Stomach (tissue), 9 donors: ENCODE results near the gene ITPKC. TPM values are rescaled to one million over a fixed set of nuclear protein-coding genes. Genes with fewer than 3 reads are reported as not detected.
A peak's percentile ranks its signal among the peaks of the same experiment; 100 is the strongest.

Source experiments
- DNase-seq, 2 donors: peaks; one replicate each; pipeline versions ENCODE4 v3.0.0 to v3.0.0-alpha.2; 2013 to 2019
- H3K27ac ChIP-seq, 5 donors: fragments of 200-600 bp in 4 of 5; sonication (generic) in 4 of 5; one replicate each; pipeline ENCODE4 v1.5.1; 2013 to 2019; ENCODE audit warnings: mild to moderate bottlenecking in 1 of 5, moderate library complexity in 1 of 5
- H3K27me3 ChIP-seq, 3 donors: fragments of 200-600 bp; sonication (generic); one replicate each; pipeline ENCODE4 v1.5.1; 2017 to 2019; ENCODE audit warnings: mixed run types in 1 of 3
- H3K36me3 ChIP-seq, 4 donors: fragments of 200-600 bp; sonication (generic); 1 replicate in 3 of 4; 2 replicates in 1 of 4; pipeline ENCODE4 v1.5.1; 2016 to 2019
- H3K4me1 ChIP-seq, 4 donors: fragments of 200-600 bp; sonication (generic); one replicate each; pipeline ENCODE4 v1.5.1; 2016 to 2019
- H3K4me3 ChIP-seq, 4 donors: fragments of 200-600 bp; sonication (generic) in 3 of 4; one replicate each; pipeline ENCODE4 v1.5.1; 2016 to 2019; ENCODE audit warnings: mild to moderate bottlenecking in 1 of 4
- H3K9me3 ChIP-seq, 4 donors: fragments of 200-600 bp; sonication (generic); one replicate each; pipeline ENCODE4 v1.5.1; 2016 to 2019
- EP300 ChIP-seq: sonication (generic); formaldehyde crosslinking; IDR thresholded peaks from one replicate; pipeline ENCODE4 v1.6.1; 2017; ENCODE audit warnings: antibody characterized with exemption
- POLR2A ChIP-seq, 4 donors: fragments of 450-650 bp; IDR thresholded peaks; one replicate each; pipeline ENCODE4 v1.6.1; 2016; ENCODE audit warnings: antibody characterized with exemption in 4 of 4, control low read depth in 2 of 4, mild to moderate bottlenecking in 1 of 4, moderate library complexity in 1 of 4
- POLR2AphosphoS5 ChIP-seq, 3 donors: sonication (generic); formaldehyde crosslinking; IDR thresholded peaks; one replicate each; pipeline ENCODE4 v1.6.1; 2016; ENCODE audit warnings: antibody characterized with exemption in 3 of 3
- WGBS, 5 donors: extraction: QIAGEN DNeasy Blood & Tissue Kit in 3 of 5; methylation state at CpG; one replicate each; pipeline versions ENCODE4 v1.1.5 to v1.1.7; 2013 to 2018; 5-methylcytosine and 5-hydroxymethylcytosine counted together
- intact Hi-C: fragments of 100-400 bp; cut with DNase I; formaldehyde crosslinking; loops from one replicate; pipeline ENCODE4 v1.15.1; 2023; ENCODE audit warnings: low total_unique reads
- polyA plus RNA-seq, 3 donors: library from polyadenylated mRNA; stranded (reverse); fragments of 200-250 nt; gene quantifications; one replicate each; pipeline ENCODE4 v1.2.3, GENCODE V29; 2013
- total RNA-seq, 5 donors: library from RNA; depleted of rRNA; stranded (reverse); fragments of >200 nt; gene quantifications; one replicate each; pipeline versions ENCODE4 v1.1.0 to v1.2.3, GENCODE V29; 2014 to 2016
- TF ChIP-seq, protein P1 (sequence below), 7 experiments: fragments of 450-650 bp in 4 of 7; fragments of 200-600 bp in 3 of 7; sonication (generic) in 3 of 7; IDR thresholded peaks; one replicate each; pipeline ENCODE4 v1.5.1; 2016 to 2019; ENCODE audit warnings: antibody characterized with exemption in 7 of 7, control low read depth in 2 of 7, mild to moderate bottlenecking in 1 of 7
- donor health status: healthy with polysubstance abuse.
- donor health status: Bipolar disorder and iron deficiency.
- donor health status: healthy.

The ITPKC gene
- total and polyA plus RNA-seq, 8 donors = 17.8 to 84.0 (median 26.9) TPM

GRCh38 chr19:40744554-40745401 lies 27.9 kb downstream of the ITPKC start:
- Histone ChIP-seq H3K4me1 (peaks cover 13 to 39% (median 28%) of the 10 kb centered on the region in 4 donors), H3K4me3 (no peak overlapping the region), H3K27ac (peak overlapping the region in 4 of 5 donors; percentile 24 to 58 (median 36)), H3K27me3 (no peaks in the 10 kb centered on the region), H3K9me3 (no peaks in the 10 kb centered on the region), H3K36me3 (peaks cover 3 to 31% (median 20%) of the 10 kb centered on the region in 4 donors)
- intact Hi-C loops = no loop called here
- 52 to 68% (median 66%) methylated on average over 15 to 17 of the region's 17 CpGs for WGBS, 5 donors
- TF ChIP-seq, protein P1, sequence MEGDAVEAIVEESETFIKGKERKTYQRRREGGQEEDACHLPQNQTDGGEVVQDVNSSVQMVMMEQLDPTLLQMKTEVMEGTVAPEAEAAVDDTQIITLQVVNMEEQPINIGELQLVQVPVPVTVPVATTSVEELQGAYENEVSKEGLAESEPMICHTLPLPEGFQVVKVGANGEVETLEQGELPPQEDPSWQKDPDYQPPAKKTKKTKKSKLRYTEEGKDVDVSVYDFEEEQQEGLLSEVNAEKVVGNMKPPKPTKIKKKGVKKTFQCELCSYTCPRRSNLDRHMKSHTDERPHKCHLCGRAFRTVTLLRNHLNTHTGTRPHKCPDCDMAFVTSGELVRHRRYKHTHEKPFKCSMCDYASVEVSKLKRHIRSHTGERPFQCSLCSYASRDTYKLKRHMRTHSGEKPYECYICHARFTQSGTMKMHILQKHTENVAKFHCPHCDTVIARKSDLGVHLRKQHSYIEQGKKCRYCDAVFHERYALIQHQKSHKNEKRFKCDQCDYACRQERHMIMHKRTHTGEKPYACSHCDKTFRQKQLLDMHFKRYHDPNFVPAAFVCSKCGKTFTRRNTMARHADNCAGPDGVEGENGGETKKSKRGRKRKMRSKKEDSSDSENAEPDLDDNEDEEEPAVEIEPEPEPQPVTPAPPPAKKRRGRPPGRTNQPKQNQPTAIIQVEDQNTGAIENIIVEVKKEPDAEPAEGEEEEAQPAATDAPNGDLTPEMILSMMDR (IDR thresholded peaks at IDR 0.05) = no peak
- TF ChIP-seq EP300 = no peak
- no peak for TF ChIP-seq POLR2AphosphoS5 (IDR thresholded peaks at IDR 0.05)
- TF ChIP-seq POLR2A (IDR thresholded peaks at IDR 0.05) = no peak
- DNase-seq = peak in 1 of 2 donors; percentile 47

DNA sequence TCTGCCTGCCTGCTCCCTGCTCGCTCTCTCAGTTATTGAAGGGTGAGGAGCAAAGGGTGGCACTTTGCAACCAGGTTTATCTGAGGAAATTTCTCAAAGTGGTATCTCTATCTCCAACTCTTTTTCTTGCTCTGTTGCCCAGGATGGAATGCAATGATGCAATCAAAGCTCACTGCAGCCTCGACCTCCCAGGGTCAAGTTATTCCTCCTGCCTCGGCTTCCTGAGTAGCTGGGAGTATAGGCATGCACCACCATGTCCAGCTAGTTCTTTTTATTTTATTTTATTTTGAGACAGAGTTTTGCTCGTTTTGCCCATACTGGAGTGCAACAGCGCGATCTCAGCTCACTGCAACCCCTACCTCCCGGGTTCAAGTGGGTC lies 28.5 kb downstream of the ITPKC start:
- peaks cover 13 to 36% (median 26%) of the 10 kb centered on the region in 4 donors for H3K4me1 ChIP-seq
- H3K27ac ChIP-seq = peak overlapping the region in 4 of 5 donors; percentile 24 to 58 (median 36)
- no peaks in the 10 kb centered on the region for H3K9me3 ChIP-seq
- no peak for DNase-seq
- no peak for TF ChIP-seq POLR2AphosphoS5 (IDR thresholded peaks at IDR 0.05)
- TF ChIP-seq, protein P1 (IDR thresholded peaks at IDR 0.05) = no peak
- TF ChIP-seq POLR2A (IDR thresholded peaks at IDR 0.05) = no peak
- no peak for TF ChIP-seq EP300
- H3K4me3 ChIP-seq = no peak overlapping the region
- H3K36me3 ChIP-seq = peaks cover 0 to 25% (median 14%) of the 10 kb centered on the region in 4 donors
- WGBS, 5 donors = 72 to 77% (median 74%) methylated on average over 7 of the region's 7 CpGs
- no peaks in the 10 kb centered on the region for H3K27me3 ChIP-seq
- intact Hi-C loops = no loop called here

- peaks cover 0 to 10% (median 3%) of the 10 kb centered on the region in 4 donors for H3K36me3 ChIP-seq
- intact Hi-C loops = no loop called here
- TF ChIP-seq POLR2A (IDR thresholded peaks at IDR 0.05) = no peak
- TF ChIP-seq, protein P1 (IDR thresholded peaks at IDR 0.05) = no peak
- no peak for TF ChIP-seq POLR2AphosphoS5 (IDR thresholded peaks at IDR 0.05)
- TF ChIP-seq EP300 = no peak
- H3K4me3 ChIP-seq = no peak overlapping the region
- H3K27ac ChIP-seq = peak overlapping the region in 1 of 5 donors; percentile 98
- peaks cover 13 to 43% (median 36%) of the 10 kb centered on the region in 4 donors for H3K4me1 ChIP-seq
- H3K27me3 ChIP-seq = no peaks in the 10 kb centered on the region
- no peak for DNase-seq
- 90 to 99% (median 96%) methylated on average over 7 of the region's 7 CpGs for WGBS, 5 donors
- H3K9me3 ChIP-seq = no peaks in the 10 kb centered on the region
These were observed 30.6 kb downstream of the ITPKC start for GRCh38 chr19:40747536-40747935.

DNA sequence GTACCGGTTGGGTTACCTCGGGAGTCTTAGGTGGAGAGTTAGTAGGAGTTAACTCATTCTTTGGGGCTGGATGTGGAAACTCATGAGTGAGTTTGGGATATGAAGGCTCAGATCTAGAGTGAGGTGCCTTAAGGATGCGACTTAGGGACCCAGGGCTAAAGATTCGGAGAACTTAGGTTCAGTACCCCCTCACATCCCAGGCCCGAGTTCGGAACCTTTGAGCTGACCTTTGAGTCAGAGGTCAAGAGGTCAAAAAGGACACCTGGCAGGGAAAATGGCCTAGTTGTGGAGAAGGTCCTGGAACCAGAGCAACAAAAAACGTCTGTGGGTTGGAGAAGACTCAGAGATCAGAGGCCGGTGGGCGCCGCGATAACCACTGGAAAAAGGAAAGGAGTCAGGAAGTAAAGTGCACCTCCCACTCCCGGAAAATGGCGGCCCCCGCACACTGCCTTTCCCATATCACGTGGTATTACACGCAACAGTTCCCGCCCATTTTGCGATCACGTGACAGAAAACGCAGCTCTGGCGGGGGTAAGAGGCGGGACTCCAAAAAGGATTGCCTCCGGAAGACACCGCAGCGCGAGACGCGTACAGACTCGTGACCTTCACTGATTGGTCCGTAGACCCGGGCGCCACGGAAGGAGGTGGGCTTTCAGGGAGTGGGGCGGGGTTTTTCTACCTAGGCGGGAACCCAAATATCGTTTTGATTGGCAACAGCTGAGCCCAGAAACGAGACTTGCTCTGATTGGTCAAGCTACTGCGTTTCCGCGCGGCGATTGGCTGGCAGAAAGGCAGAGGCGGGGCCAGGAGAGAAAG lies 33.4 kb downstream of the ITPKC start, which contains the start of gene ACTMAP:
Gene ACTMAP (minus strand): TSS at position 420 of the 816 bp plus-strand sequence. CDS start 674 bp downstream, outside the sequence.
- H3K9me3 ChIP-seq = no peaks in the 10 kb centered on the region
- intact Hi-C loops = no loop called here
- H3K4me1 ChIP-seq = peaks cover 28 to 67% (median 54%) of the 10 kb centered on the region in 4 donors
- WGBS, 5 donors = 0 to 1% (median 0%) methylated on average over 40 to 43 of the region's 43 CpGs
- H3K4me3 ChIP-seq = peak within 1 kb of the TSS; percentile 62 to 83 (median 77)
- no peaks in the 10 kb centered on the region for H3K27me3 ChIP-seq
- peak; percentile 100 for DNase-seq
- peak within 1 kb of the TSS; percentile 93 to 98 (median 97) for H3K27ac ChIP-seq
- TF ChIP-seq EP300 (peak; percentile 37), POLR2A (IDR thresholded peaks at IDR 0.05) (peak in 1 of 4 donors; percentile 68), POLR2AphosphoS5 (IDR thresholded peaks at IDR 0.05) (peak; percentile 84 to 95 (median 85))
- TF ChIP-seq, protein P1 (IDR thresholded peaks at IDR 0.05) = no peak
- H3K36me3 ChIP-seq = peaks cover 0 to 5% (median 2%) of the 10 kb centered on the region in 4 donors
